GM23338 (cell line): ENCODE data around the gene BLACAT1. TPM values are rescaled to one million over a fixed set of nuclear protein-coding genes. Genes with fewer than 3 reads are reported as not detected.

ENCODE experiments used
- ATAC-seq: fragments of 200-7000 bp; cut with Tn5 transposase; 3 replicates; pipeline ENCODE4 v1.9.1; 2020
- DNase-seq: peaks from one replicate; pipeline ENCODE4 v3.0.0-alpha.2; 2015; ENCODE audit warnings: low spot score
- H2AFZ ChIP-seq: fragments of 200-600 bp; sonication (generic); 2 replicates; pipeline ENCODE4 v1.8.0; 2016; ENCODE audit warnings: antibody characterized with exemption, mild to moderate bottlenecking, moderate library complexity
- H3F3A ChIP-seq: fragments of 200-600 bp; sonication (generic); replicated peaks from 2 replicates; pipeline ENCODE4 v1.8.0; 2017; ENCODE audit warnings: antibody characterized with exemption, mixed run types, low read depth
- H3K27ac ChIP-seq: fragments of 200-600 bp; sonication (generic); 2 replicates; pipeline ENCODE4 v1.6.1; 2016; ENCODE audit warnings: low read depth
- H3K27me3 ChIP-seq: fragments of 200-600 bp; sonication (generic); 2 replicates; pipeline ENCODE4 v1.8.0; 2016; ENCODE audit warnings: mild to moderate bottlenecking, mixed run types, moderate library complexity; ENCODE audit not compliant: insufficient read depth
- H3K36me3 ChIP-seq: fragments of 200-600 bp; sonication (generic); 2 replicates; pipeline ENCODE4 v1.8.0; 2016; ENCODE audit warnings: mild to moderate bottlenecking; ENCODE audit not compliant: insufficient read depth
- H3K4me1 ChIP-seq: fragments of 200-600 bp; sonication (generic); 2 replicates; pipeline ENCODE4 v1.8.0; 2016; ENCODE audit warnings: mild to moderate bottlenecking, moderate library complexity; ENCODE audit not compliant: insufficient read depth
- H3K4me2 ChIP-seq: fragments of 200-600 bp; sonication (generic); 2 replicates; pipeline ENCODE4 v1.7.1; 2017; ENCODE audit warnings: mixed run types
- H3K4me3 ChIP-seq: fragments of 200-600 bp; sonication (generic); 2 replicates; pipeline ENCODE4 v1.6.1; 2016; ENCODE audit warnings: mixed run types
- H3K79me2 ChIP-seq: fragments of 200-600 bp; sonication (generic); replicated peaks from 2 replicates; pipeline ENCODE4 v1.8.0; 2017; ENCODE audit warnings: mild to moderate bottlenecking; ENCODE audit not compliant: insufficient read depth
- H3K9me2 ChIP-seq: fragments of 200-600 bp; sonication (generic); 2 replicates; pipeline ENCODE4 v1.8.0; 2017; ENCODE audit not compliant: insufficient read depth
- H4K20me1 ChIP-seq: fragments of 200-600 bp; sonication (generic); replicated peaks from 2 replicates; pipeline ENCODE4 v1.8.0; 2017; ENCODE audit warnings: mild to moderate bottlenecking; ENCODE audit not compliant: insufficient read depth
- H3K27ac Mint-ChIP-seq: 2 replicates; pipeline ENCODE4 v1.8.0; 2020; ENCODE audit warnings: inconsistent platforms, mild to moderate bottlenecking, moderate library complexity, mixed read lengths
- H3K27me3 Mint-ChIP-seq: 3 replicates; pipeline ENCODE4 v1.8.0; 2022; ENCODE audit warnings: low read depth, mild to moderate bottlenecking, moderate library complexity, mixed read lengths, inconsistent platforms; ENCODE audit not compliant: insufficient read depth, poor library complexity
- H3K36me3 Mint-ChIP-seq: 3 replicates; pipeline ENCODE4 v1.8.0; 2021; ENCODE audit warnings: low read depth, mild to moderate bottlenecking, inconsistent platforms, moderate library complexity, mixed read lengths
- H3K4me1 Mint-ChIP-seq: 3 replicates; pipeline ENCODE4 v1.8.0; 2020; ENCODE audit warnings: mild to moderate bottlenecking, inconsistent platforms, mixed read lengths
- H3K4me3 Mint-ChIP-seq: 3 replicates; pipeline ENCODE4 v1.8.0; 2021; ENCODE audit warnings: moderate library complexity, mild to moderate bottlenecking, inconsistent platforms, mixed read lengths
- H3K9me3 Mint-ChIP-seq: 3 replicates; pipeline ENCODE4 v1.8.0; 2020; ENCODE audit warnings: moderate library complexity, mild to moderate bottlenecking, inconsistent platforms, mixed read lengths
- CREB1 ChIP-seq: fragments of 250-450 bp; sonication (Bioruptor Pico); IDR thresholded peaks from 2 replicates; pipeline ENCODE4 v1.5.0; 2020; ENCODE audit warnings: low read depth, mild to moderate bottlenecking, moderate library complexity
- CTCF ChIP-seq, 2 experiments: fragments of 200-600 bp in 1 of 2; sonication (generic) in 1 of 2; conservative IDR thresholded peaks; 2 replicates each; pipeline versions ENCODE4 v1.5.1 to v1.6.1; 2016 to 2017; ENCODE audit warnings: antibody characterized with exemption in 2 of 2, low read depth in 2 of 2, mild to moderate bottlenecking in 2 of 2, moderate library complexity in 1 of 2
- EZH2 ChIP-seq: fragments of 200-600 bp; sonication (generic); IDR thresholded peaks from one replicate; pipeline ENCODE4 v1.8.0; 2017; ENCODE audit warnings: antibody characterized with exemption, mild to moderate bottlenecking, low read depth; ENCODE audit not compliant: unreplicated experiment
- EZH2phosphoT487 ChIP-seq: fragments of 200-600 bp; sonication (generic); IDR thresholded peaks from one replicate; pipeline ENCODE4 v1.8.1; 2018; ENCODE audit warnings: antibody characterized with exemption; ENCODE audit not compliant: unreplicated experiment
- JUNB ChIP-seq: IDR thresholded peaks from one replicate; pipeline ENCODE4 v1.6.1; 2016; ENCODE audit warnings: antibody characterized with exemption; ENCODE audit not compliant: unreplicated experiment
- NANOG ChIP-seq: IDR thresholded peaks from 2 replicates; pipeline ENCODE4 v1.6.1; 2016; ENCODE audit warnings: antibody characterized with exemption, borderline replicate concordance
- POLR2AphosphoS5 ChIP-seq: IDR thresholded peaks from 2 replicates; pipeline ENCODE4 v1.6.1; 2016; ENCODE audit warnings: antibody characterized with exemption, low read depth
- STAT1 ChIP-seq: IDR thresholded peaks from one replicate; pipeline ENCODE4 v1.6.1; 2016; ENCODE audit warnings: antibody characterized with exemption; ENCODE audit not compliant: unreplicated experiment
- ZNF114 ChIP-seq: fragments of 250-450 bp; sonication (Bioruptor Pico); IDR thresholded peaks from 2 replicates; pipeline ENCODE4 v1.5.0; 2020; ENCODE audit warnings: mild to moderate bottlenecking, moderate library complexity
- ZNF331 ChIP-seq: fragments of 250-450 bp; sonication (Bioruptor Pico); IDR thresholded peaks from 2 replicates; pipeline ENCODE4 v1.5.0; 2020; ENCODE audit warnings: low read depth, mild to moderate bottlenecking, moderate library complexity
- ZNF462 ChIP-seq: fragments of 250-450 bp; sonication (Bioruptor Pico); IDR thresholded peaks from 2 replicates; pipeline ENCODE4 v1.5.0; 2020; ENCODE audit warnings: mild to moderate bottlenecking, moderate library complexity
- polyA plus RNA-seq: library from polyadenylated mRNA; unstranded; fragments of >200 nt; fragmentation: Nextera tagmentation; extraction: Ambion mirVana; gene quantifications from 2 replicates; pipeline ENCODE4 v1.2.1, GENCODE V29; 2016
- total RNA-seq: library from RNA; depleted of rRNA; stranded (reverse); fragments of >200 nt; shearing (Covaris generic); gene quantifications from 2 replicates; pipeline ENCODE4 v1.2.3, GENCODE V29; 2014
- TF ChIP-seq, protein P1 (sequence below): IDR thresholded peaks from one replicate; pipeline ENCODE4 v1.6.1; 2018; ENCODE audit warnings: antibody characterized with exemption; ENCODE audit not compliant: unreplicated experiment
- TF ChIP-seq, protein P2 (sequence below): IDR thresholded peaks from 2 replicates; pipeline ENCODE4 v1.6.1; 2016; ENCODE audit warnings: antibody characterized with exemption

The BLACAT1 gene
- total and polyA plus RNA-seq, 2 experiments from 2014 or later = 1.6 to 6.2 TPM

DNA sequence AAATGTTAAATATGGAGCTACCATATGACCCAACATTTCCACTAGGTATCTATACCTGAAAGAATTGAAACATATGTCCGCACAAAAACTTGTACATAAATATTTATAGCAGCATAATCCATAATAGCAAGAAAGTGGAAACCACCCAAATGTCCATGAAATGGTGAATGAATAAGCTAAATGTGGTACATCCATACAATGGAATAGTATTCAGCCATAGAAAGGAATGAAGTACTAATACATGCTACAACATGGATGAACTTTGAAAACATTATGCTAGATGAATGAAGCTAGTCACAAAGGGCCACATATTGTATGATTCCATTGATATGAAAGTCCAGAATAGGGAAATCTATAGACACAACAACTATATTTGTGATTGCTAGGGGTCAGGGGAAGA lies 20.0 kb upstream of the BLACAT1 start:
- Histone ChIP-seq H3K4me1 (peaks cover 10% of the 10 kb centered on the region; the same call in 1 of the 2 replicates), H3K9me2 (no peaks in the 10 kb centered on the region), H2AFZ (no peak overlapping the region), H3K27ac (no peak overlapping the region), H3F3A (no peaks in the 10 kb centered on the region; the same call in 1 of the 2 replicates), H3K36me3 (no peaks in the 10 kb centered on the region), H4K20me1 (no peaks in the 10 kb centered on the region), H3K4me2 (no peak overlapping the region), H3K27me3 (no peaks in the 10 kb centered on the region), H3K79me2 (no peaks in the 10 kb centered on the region), H3K4me3 (no peak overlapping the region)
- Mint-ChIP-seq H3K4me3 (no peak overlapping the region), H3K27me3 (peaks cover 23% of the 10 kb centered on the region), H3K9me3 (peaks cover 16% of the 10 kb centered on the region), H3K4me1 (peaks cover 45% of the 10 kb centered on the region), H3K27ac (no peak overlapping the region), H3K36me3 (peaks cover 6% of the 10 kb centered on the region; the same call in 2 of the 3 replicates)
- DNase-seq = no peak
- no peak for ATAC-seq
- TF ChIP-seq EZH2 (no peak), ZNF462 (CRISPR knock-in tag) (no peak), CREB1 (CRISPR knock-in tag) (no peak), POLR2AphosphoS5 (no peak), ZNF331 (CRISPR knock-in tag) (no peak), CTCF (conservative IDR thresholded peaks at IDR 0.05; ENCODE audit: low read depth in 2 of 2) (no peak), EZH2phosphoT487 (no peak), JUNB (no peak), STAT1 (no peak), ZNF114 (no peak), NANOG (no peak)
- TF ChIP-seq, protein P1, sequence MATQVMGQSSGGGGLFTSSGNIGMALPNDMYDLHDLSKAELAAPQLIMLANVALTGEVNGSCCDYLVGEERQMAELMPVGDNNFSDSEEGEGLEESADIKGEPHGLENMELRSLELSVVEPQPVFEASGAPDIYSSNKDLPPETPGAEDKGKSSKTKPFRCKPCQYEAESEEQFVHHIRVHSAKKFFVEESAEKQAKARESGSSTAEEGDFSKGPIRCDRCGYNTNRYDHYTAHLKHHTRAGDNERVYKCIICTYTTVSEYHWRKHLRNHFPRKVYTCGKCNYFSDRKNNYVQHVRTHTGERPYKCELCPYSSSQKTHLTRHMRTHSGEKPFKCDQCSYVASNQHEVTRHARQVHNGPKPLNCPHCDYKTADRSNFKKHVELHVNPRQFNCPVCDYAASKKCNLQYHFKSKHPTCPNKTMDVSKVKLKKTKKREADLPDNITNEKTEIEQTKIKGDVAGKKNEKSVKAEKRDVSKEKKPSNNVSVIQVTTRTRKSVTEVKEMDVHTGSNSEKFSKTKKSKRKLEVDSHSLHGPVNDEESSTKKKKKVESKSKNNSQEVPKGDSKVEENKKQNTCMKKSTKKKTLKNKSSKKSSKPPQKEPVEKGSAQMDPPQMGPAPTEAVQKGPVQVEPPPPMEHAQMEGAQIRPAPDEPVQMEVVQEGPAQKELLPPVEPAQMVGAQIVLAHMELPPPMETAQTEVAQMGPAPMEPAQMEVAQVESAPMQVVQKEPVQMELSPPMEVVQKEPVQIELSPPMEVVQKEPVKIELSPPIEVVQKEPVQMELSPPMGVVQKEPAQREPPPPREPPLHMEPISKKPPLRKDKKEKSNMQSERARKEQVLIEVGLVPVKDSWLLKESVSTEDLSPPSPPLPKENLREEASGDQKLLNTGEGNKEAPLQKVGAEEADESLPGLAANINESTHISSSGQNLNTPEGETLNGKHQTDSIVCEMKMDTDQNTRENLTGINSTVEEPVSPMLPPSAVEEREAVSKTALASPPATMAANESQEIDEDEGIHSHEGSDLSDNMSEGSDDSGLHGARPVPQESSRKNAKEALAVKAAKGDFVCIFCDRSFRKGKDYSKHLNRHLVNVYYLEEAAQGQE = no peak
- TF ChIP-seq, protein P2, sequence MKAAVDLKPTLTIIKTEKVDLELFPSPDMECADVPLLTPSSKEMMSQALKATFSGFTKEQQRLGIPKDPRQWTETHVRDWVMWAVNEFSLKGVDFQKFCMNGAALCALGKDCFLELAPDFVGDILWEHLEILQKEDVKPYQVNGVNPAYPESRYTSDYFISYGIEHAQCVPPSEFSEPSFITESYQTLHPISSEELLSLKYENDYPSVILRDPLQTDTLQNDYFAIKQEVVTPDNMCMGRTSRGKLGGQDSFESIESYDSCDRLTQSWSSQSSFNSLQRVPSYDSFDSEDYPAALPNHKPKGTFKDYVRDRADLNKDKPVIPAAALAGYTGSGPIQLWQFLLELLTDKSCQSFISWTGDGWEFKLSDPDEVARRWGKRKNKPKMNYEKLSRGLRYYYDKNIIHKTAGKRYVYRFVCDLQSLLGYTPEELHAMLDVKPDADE = no peak
